ENCODE measurements around the gene SYCP2. TPM values are rescaled to one million over a fixed set of nuclear protein-coding genes. Genes with fewer than 3 reads are reported as not detected.
A peak's percentile ranks its signal among the peaks of the same experiment; 100 is the strongest.

SYCP2 gene
- total RNA-seq, 4 donors from 2014 or later: 0.89 to 4.7 (median 2.0) TPM

DNA sequence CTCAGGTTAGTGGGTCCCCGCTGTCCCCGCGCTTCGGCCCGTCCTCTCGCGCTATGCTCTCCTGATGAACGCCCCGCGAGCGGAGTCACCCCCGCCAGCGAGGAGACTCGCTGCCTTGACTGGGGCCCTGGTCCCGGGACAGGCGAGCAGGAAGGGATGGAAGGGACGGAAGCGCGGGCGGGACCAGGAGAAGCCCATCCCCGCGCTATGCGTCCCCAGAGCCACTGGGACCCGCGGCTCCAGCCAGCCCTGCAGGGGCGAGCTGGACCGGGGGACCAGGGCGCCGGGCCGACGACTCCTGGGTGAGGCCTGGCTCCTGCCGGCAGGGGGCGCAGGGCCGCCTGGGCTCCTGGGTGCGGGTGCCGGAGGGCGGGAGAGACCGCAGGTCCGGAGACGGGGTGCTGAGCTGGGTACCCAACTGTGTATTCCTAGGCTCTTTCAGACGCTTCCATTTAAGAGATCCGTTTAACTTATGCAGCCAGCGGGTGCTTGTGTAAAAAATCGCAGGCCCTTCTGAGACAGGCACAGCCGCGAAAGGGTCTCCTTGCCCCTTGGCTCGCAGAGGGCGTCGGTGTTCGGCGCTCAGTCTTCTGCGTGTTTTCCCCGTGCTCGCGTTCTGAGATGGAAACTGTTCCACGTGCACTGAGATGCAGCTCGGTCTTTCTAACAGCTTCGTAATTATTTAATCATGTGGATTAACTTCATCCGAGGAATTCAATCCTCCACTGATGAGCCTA lies 580 bp upstream of the SYCP2 start:
- 0 to 9% methylated on average over 11 to 19 of the region's 59 CpGs for WGBS, 2 donors (ENCODE audit: low coverage in 1 of 2)
- no peaks in the 10 kb centered on the region for H3K27me3 ChIP-seq
- peak; percentile 94 for ATAC-seq
- H3K4me1 ChIP-seq: peaks cover 0 to 50% (median 22%) of the 10 kb centered on the region in 3 donors
- TF ChIP-seq EP300 (IDR thresholded peaks at IDR 0.05) (no peak), POLR2AphosphoS5 (IDR thresholded peaks at IDR 0.05) (peak; percentile 27), POLR2A (IDR thresholded peaks at IDR 0.05) (peak in 1 of 2 donors; percentile 9)
- TF ChIP-seq, protein P1, sequence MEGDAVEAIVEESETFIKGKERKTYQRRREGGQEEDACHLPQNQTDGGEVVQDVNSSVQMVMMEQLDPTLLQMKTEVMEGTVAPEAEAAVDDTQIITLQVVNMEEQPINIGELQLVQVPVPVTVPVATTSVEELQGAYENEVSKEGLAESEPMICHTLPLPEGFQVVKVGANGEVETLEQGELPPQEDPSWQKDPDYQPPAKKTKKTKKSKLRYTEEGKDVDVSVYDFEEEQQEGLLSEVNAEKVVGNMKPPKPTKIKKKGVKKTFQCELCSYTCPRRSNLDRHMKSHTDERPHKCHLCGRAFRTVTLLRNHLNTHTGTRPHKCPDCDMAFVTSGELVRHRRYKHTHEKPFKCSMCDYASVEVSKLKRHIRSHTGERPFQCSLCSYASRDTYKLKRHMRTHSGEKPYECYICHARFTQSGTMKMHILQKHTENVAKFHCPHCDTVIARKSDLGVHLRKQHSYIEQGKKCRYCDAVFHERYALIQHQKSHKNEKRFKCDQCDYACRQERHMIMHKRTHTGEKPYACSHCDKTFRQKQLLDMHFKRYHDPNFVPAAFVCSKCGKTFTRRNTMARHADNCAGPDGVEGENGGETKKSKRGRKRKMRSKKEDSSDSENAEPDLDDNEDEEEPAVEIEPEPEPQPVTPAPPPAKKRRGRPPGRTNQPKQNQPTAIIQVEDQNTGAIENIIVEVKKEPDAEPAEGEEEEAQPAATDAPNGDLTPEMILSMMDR (IDR thresholded peaks at IDR 0.05): peak; percentile 86 to 99 (median 94)
- H3K9me3 ChIP-seq: no peaks in the 10 kb centered on the region
- no peaks in the 10 kb centered on the region for H3K36me3 ChIP-seq
- H3K4me3 ChIP-seq: peak overlapping the region; percentile 62 to 78
- peak overlapping the region; percentile 0 to 87 (median 78) for H3K27ac ChIP-seq

DNA sequence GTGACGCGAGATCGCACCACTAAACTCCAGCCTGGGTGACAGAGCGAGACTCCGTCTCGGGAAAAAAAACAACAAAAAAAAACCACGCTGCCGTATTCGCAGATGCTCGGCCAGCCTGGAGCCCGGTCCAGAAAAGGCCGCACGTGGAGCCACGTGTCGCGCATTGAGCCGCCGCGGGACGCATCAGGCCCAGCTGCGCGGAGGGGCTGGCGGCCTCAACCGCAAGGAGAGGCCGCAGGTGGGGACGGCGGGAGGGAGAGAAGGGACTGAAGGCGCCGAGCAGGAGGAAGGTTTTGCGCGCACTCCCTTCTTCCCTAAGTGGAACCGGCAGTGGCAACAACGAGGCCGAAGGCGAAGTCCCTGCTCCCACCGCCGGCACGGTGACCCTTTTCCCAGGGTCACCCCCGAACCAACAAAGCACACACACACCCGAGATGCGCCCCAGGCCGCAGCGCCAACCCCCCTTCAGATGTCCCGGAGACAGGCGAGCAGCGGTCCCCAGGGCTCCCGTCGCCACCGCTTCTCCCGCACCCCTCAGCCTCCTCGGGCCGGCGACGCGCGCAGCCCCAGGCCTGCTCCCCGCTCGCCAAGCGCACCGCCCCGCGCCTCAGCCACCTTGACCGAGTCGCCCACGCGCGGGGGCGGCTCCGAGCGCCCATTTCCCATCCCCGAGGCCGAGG lies 681 bp downstream of the SYCP2 start:
- TF ChIP-seq EP300 (IDR thresholded peaks at IDR 0.05) (no peak), POLR2AphosphoS5 (IDR thresholded peaks at IDR 0.05) (no peak), POLR2A (IDR thresholded peaks at IDR 0.05) (no peak)
- TF ChIP-seq, protein P1 (IDR thresholded peaks at IDR 0.05): no peak
- Histone ChIP-seq H3K27ac (no peak overlapping the region), H3K9me3 (no peaks in the 10 kb centered on the region), H3K36me3 (no peaks in the 10 kb centered on the region), H3K4me1 (peaks cover 0 to 37% (median 11%) of the 10 kb centered on the region in 3 donors), H3K4me3 (peak overlapping the region in 1 of 2 donors; percentile 78), H3K27me3 (no peaks in the 10 kb centered on the region)
- WGBS, 2 donors (ENCODE audit: low coverage in 1 of 2): 92 to 93% methylated on average over 5 to 12 of the region's 72 CpGs
- no peak for ATAC-seq

DNA sequence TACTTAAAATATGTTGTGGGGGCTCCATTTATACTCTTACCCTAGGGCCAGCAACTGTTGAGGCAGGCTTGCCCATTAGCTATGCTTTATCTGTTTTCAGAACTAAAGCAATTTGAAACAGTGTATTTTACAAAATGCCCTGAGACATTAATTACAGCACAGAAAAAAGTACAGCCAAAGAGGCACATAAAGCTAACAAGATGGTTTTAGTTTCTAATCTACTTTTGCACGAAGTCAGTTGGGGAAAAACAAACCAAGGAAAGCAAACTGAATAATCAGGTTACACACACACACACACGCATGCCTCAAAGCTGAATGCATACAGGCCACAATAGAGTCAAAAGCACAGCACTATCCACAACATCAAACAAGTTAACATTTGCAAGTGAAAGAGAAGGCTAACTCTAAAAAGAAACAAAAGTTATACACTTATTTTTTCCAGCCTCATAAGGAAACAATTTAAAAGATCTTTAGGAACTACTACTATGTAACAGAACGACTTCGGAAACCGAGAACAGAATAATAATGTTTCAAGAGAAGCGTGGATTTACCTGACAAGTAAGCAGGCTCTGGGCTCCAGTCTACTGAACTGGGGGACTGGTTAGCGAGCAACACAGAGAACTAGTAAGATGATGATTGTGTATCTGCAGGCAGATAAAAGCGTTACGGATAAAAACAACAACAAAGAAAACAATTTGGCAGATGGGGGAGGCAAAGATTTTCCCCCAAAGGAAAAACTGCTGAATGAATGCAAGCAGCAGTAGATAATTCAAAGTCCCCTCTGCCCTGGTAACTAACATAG lies 1.7 kb downstream of the SYCP2 start:
- H3K4me3 ChIP-seq: no peak overlapping the region
- TF ChIP-seq, protein P1 (IDR thresholded peaks at IDR 0.05): no peak
- TF ChIP-seq POLR2A (IDR thresholded peaks at IDR 0.05) (no peak), EP300 (IDR thresholded peaks at IDR 0.05) (no peak), POLR2AphosphoS5 (IDR thresholded peaks at IDR 0.05) (no peak)
- no peaks in the 10 kb centered on the region for H3K27me3 ChIP-seq
- H3K9me3 ChIP-seq: no peaks in the 10 kb centered on the region
- H3K4me1 ChIP-seq: peaks cover 0 to 27% (median 3%) of the 10 kb centered on the region in 3 donors
- no peak for ATAC-seq
- no peak overlapping the region for H3K27ac ChIP-seq
- no peaks in the 10 kb centered on the region for H3K36me3 ChIP-seq
- WGBS, 2 donors (ENCODE audit: low coverage in 1 of 2): 84 to 94% methylated on average over 8 to 9 of the region's 9 CpGs

DNA sequence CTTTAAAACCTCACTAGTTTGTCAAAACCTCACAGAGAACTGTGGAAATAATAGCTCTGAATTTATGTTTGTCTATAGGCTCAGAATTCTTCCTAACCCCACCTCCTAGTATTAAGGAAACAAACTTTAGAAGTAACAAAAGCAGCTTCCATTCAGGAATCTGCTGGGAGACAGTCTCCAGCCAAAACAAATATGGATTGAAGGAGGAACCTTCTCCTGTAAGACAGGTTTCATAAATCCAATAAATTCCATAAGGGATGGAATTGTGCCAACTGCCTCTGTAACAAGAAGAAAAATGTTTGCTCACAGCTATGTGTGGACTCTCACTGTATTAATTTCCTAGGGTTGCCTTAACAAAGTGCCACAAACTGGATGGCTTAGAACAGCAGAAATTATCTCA lies 7.5 kb downstream of the SYCP2 start:
- no peak overlapping the region for H3K27ac ChIP-seq
- no peak for ATAC-seq
- TF ChIP-seq EP300 (IDR thresholded peaks at IDR 0.05): no peak
- TF ChIP-seq, protein P1 (IDR thresholded peaks at IDR 0.05): no peak
- TF ChIP-seq POLR2AphosphoS5 (IDR thresholded peaks at IDR 0.05): no peak
- TF ChIP-seq POLR2A (IDR thresholded peaks at IDR 0.05): no peak
- H3K9me3 ChIP-seq: no peaks in the 10 kb centered on the region
- H3K4me1 ChIP-seq: no peaks in the 10 kb centered on the region
- H3K27me3 ChIP-seq: no peaks in the 10 kb centered on the region
- no peaks in the 10 kb centered on the region for H3K36me3 ChIP-seq
- no peak overlapping the region for H3K4me3 ChIP-seq
